ENCODE measurements around the gene TNFRSF25.
A peak's percentile ranks its signal among the peaks of the same experiment; 100 is the strongest.

The TNFRSF25 gene

GRCh38 chr1:6484826-6485167 is 18.8 kb upstream of the TNFRSF25 start:
- Histone ChIP-seq H3K4me3 (ENCODE audit: low read length) (peak overlapping the region; percentile 44), H3K9ac (ENCODE audit: low read length) (no peak overlapping the region), H3K27me3 (replicated peaks; ENCODE audit: control insufficient read depth, insufficient read depth, low read length) (peaks cover 5% of the 10 kb centered on the region), H3K36me3 (ENCODE audit: control insufficient read depth, insufficient read depth, low read length, severe bottlenecking) (no peaks in the 10 kb centered on the region), H3K9me3 (ENCODE audit: control insufficient read depth, low read length) (no peaks in the 10 kb centered on the region), H3K4me1 (ENCODE audit: control insufficient read depth, insufficient read depth, low read length) (no peaks in the 10 kb centered on the region)
- no peak for DNase-seq (ENCODE audit: low read depth)

GRCh38 chr1:6483761-6484117 is 17.8 kb upstream of the TNFRSF25 start:
- no peak overlapping the region for H3K9ac ChIP-seq (ENCODE audit: low read length)
- no peaks in the 10 kb centered on the region for H3K36me3 ChIP-seq (ENCODE audit: control insufficient read depth, insufficient read depth, low read length, severe bottlenecking)
- H3K9me3 ChIP-seq (ENCODE audit: control insufficient read depth, low read length): no peaks in the 10 kb centered on the region
- DNase-seq (ENCODE audit: low read depth): no peak
- H3K4me1 ChIP-seq (ENCODE audit: control insufficient read depth, insufficient read depth, low read length): no peaks in the 10 kb centered on the region
- peaks cover 5% of the 10 kb centered on the region for H3K27me3 ChIP-seq (replicated peaks; ENCODE audit: control insufficient read depth, insufficient read depth, low read length)
- H3K4me3 ChIP-seq (ENCODE audit: low read length): no peak overlapping the region

GRCh38 chr1:6483017-6483760 is 17.2 kb upstream of the TNFRSF25 start:
- no peaks in the 10 kb centered on the region for H3K4me1 ChIP-seq (ENCODE audit: control insufficient read depth, insufficient read depth, low read length)
- H3K9me3 ChIP-seq (ENCODE audit: control insufficient read depth, low read length): no peaks in the 10 kb centered on the region
- H3K27me3 ChIP-seq (replicated peaks; ENCODE audit: control insufficient read depth, insufficient read depth, low read length): peaks cover 5% of the 10 kb centered on the region
- no peak for DNase-seq (ENCODE audit: low read depth)
- H3K36me3 ChIP-seq (ENCODE audit: control insufficient read depth, insufficient read depth, low read length, severe bottlenecking): no peaks in the 10 kb centered on the region
- H3K9ac ChIP-seq (ENCODE audit: low read length): no peak overlapping the region
- no peak overlapping the region for H3K4me3 ChIP-seq (ENCODE audit: low read length)

- H3K4me3 ChIP-seq (ENCODE audit: low read length): no peak overlapping the region
- H3K9me3 ChIP-seq (ENCODE audit: control insufficient read depth, low read length): no peaks in the 10 kb centered on the region
- no peak for DNase-seq (ENCODE audit: low read depth)
- H3K27me3 ChIP-seq (replicated peaks; ENCODE audit: control insufficient read depth, insufficient read depth, low read length): peaks cover 5% of the 10 kb centered on the region
- no peaks in the 10 kb centered on the region for H3K36me3 ChIP-seq (ENCODE audit: control insufficient read depth, insufficient read depth, low read length, severe bottlenecking)
- no peak overlapping the region for H3K9ac ChIP-seq (ENCODE audit: low read length)
- H3K4me1 ChIP-seq (ENCODE audit: control insufficient read depth, insufficient read depth, low read length): no peaks in the 10 kb centered on the region
These were observed 15.8 kb upstream of the TNFRSF25 start for GRCh38 chr1:6481820-6482219.

GRCh38 chr1:6477039-6477820 is 11.3 kb upstream of the TNFRSF25 start:
- Histone ChIP-seq H3K4me1 (ENCODE audit: control insufficient read depth, insufficient read depth, low read length) (no peaks in the 10 kb centered on the region), H3K27me3 (replicated peaks; ENCODE audit: control insufficient read depth, insufficient read depth, low read length) (no peaks in the 10 kb centered on the region), H3K4me3 (ENCODE audit: low read length) (no peak overlapping the region), H3K9me3 (ENCODE audit: control insufficient read depth, low read length) (no peaks in the 10 kb centered on the region), H3K9ac (ENCODE audit: low read length) (no peak overlapping the region), H3K36me3 (ENCODE audit: control insufficient read depth, insufficient read depth, low read length, severe bottlenecking) (no peaks in the 10 kb centered on the region)
- DNase-seq (ENCODE audit: low read depth): no peak

GRCh38 chr1:6476483-6476882 is 10.5 kb upstream of the TNFRSF25 start:
- no peaks in the 10 kb centered on the region for H3K36me3 ChIP-seq (ENCODE audit: control insufficient read depth, insufficient read depth, low read length, severe bottlenecking)
- H3K4me3 ChIP-seq (ENCODE audit: low read length): no peak overlapping the region
- no peaks in the 10 kb centered on the region for H3K27me3 ChIP-seq (replicated peaks; ENCODE audit: control insufficient read depth, insufficient read depth, low read length)
- DNase-seq (ENCODE audit: low read depth): no peak
- no peak overlapping the region for H3K9ac ChIP-seq (ENCODE audit: low read length)
- H3K9me3 ChIP-seq (ENCODE audit: control insufficient read depth, low read length): no peaks in the 10 kb centered on the region
- no peaks in the 10 kb centered on the region for H3K4me1 ChIP-seq (ENCODE audit: control insufficient read depth, insufficient read depth, low read length)

GRCh38 chr1:6475381-6476133 is 9.6 kb upstream of the TNFRSF25 start:
- Histone ChIP-seq H3K9ac (ENCODE audit: low read length) (no peak overlapping the region), H3K36me3 (ENCODE audit: control insufficient read depth, insufficient read depth, low read length, severe bottlenecking) (no peaks in the 10 kb centered on the region), H3K27me3 (replicated peaks; ENCODE audit: control insufficient read depth, insufficient read depth, low read length) (no peaks in the 10 kb centered on the region), H3K4me3 (ENCODE audit: low read length) (no peak overlapping the region), H3K9me3 (ENCODE audit: control insufficient read depth, low read length) (no peaks in the 10 kb centered on the region), H3K4me1 (ENCODE audit: control insufficient read depth, insufficient read depth, low read length) (no peaks in the 10 kb centered on the region)
- DNase-seq (ENCODE audit: low read depth): peak; percentile 76

GRCh38 chr1:6474815-6475282 is 8.9 kb upstream of the TNFRSF25 start:
- no peak overlapping the region for H3K9ac ChIP-seq (ENCODE audit: low read length)
- H3K27me3 ChIP-seq (replicated peaks; ENCODE audit: control insufficient read depth, insufficient read depth, low read length): no peaks in the 10 kb centered on the region
- no peaks in the 10 kb centered on the region for H3K36me3 ChIP-seq (ENCODE audit: control insufficient read depth, insufficient read depth, low read length, severe bottlenecking)
- no peaks in the 10 kb centered on the region for H3K9me3 ChIP-seq (ENCODE audit: control insufficient read depth, low read length)
- no peaks in the 10 kb centered on the region for H3K4me1 ChIP-seq (ENCODE audit: control insufficient read depth, insufficient read depth, low read length)
- no peak overlapping the region for H3K4me3 ChIP-seq (ENCODE audit: low read length)
- DNase-seq (ENCODE audit: low read depth): no peak

- H3K36me3 ChIP-seq (ENCODE audit: control insufficient read depth, insufficient read depth, low read length, severe bottlenecking): no peaks in the 10 kb centered on the region
These were observed 8.2 kb upstream of the TNFRSF25 start for GRCh38 chr1:6473974-6474814.

GRCh38 chr1:6473156-6473555 is 7.2 kb upstream of the TNFRSF25 start:
- H3K9me3 ChIP-seq (ENCODE audit: control insufficient read depth, low read length): no peaks in the 10 kb centered on the region
- no peaks in the 10 kb centered on the region for H3K4me1 ChIP-seq (ENCODE audit: control insufficient read depth, insufficient read depth, low read length)
- H3K36me3 ChIP-seq (ENCODE audit: control insufficient read depth, insufficient read depth, low read length, severe bottlenecking): no peaks in the 10 kb centered on the region
- H3K27me3 ChIP-seq (replicated peaks; ENCODE audit: control insufficient read depth, insufficient read depth, low read length): no peaks in the 10 kb centered on the region
- H3K9ac ChIP-seq (ENCODE audit: low read length): no peak overlapping the region
- H3K4me3 ChIP-seq (ENCODE audit: low read length): no peak overlapping the region
- DNase-seq (ENCODE audit: low read depth): no peak

More at GRCh38 chr1:6473974-6474814, 8.2 kb upstream of the TNFRSF25 start:
- Histone ChIP-seq H3K9ac (ENCODE audit: low read length) (no peak overlapping the region), H3K9me3 (ENCODE audit: control insufficient read depth, low read length) (no peaks in the 10 kb centered on the region), H3K4me1 (ENCODE audit: control insufficient read depth, insufficient read depth, low read length) (no peaks in the 10 kb centered on the region), H3K4me3 (ENCODE audit: low read length) (no peak overlapping the region), H3K27me3 (replicated peaks; ENCODE audit: control insufficient read depth, insufficient read depth, low read length) (no peaks in the 10 kb centered on the region)
- no peak for DNase-seq (ENCODE audit: low read depth)
